Endothelial cell of umbilical vein (primary cell): ENCODE results near the gene TDRD10. TPM values are rescaled to one million over a fixed set of nuclear protein-coding genes. Genes with fewer than 3 reads are reported as not detected.

Experiments
- BruUV-seq: library from RNA; stranded (reverse); fragments of 400-500 nt; replicated peaks from 2 replicates; lab custom pipeline; 2021; lab: Mats Ljungman, UMichigan
- CTCF ChIA-PET: fragments of 300-600, 350-600 bp; sonication (Branson Sonifier 250); formaldehyde crosslinking; loops from one replicate; lab custom pipeline; 2021; ENCODE audit warnings: antibody characterized with exemption, inconsistent platforms; lab: Charles Lee
- POLR2A ChIA-PET: fragments of 300-600, 350-600 bp; sonication (Branson Sonifier 250); formaldehyde crosslinking; loops from one replicate; lab custom pipeline; 2021; ENCODE audit warnings: antibody characterized with exemption, inconsistent platforms; lab: Charles Lee
- DNase-seq: peaks from one replicate; pipeline ENCODE4 v3.0.0-alpha.2; 2011; ENCODE audit warnings: low read depth, low spot score
- FAIRE-seq: peaks from 2 replicates; lab custom pipeline; 2011; peaks lifted over from hg19 to GRCh38; lab: Jason Lieb, UNC
- H2AFZ ChIP-seq: 2 replicates; pipeline ENCODE4 v1.6.0; 2012; ENCODE audit warnings: low read depth, low read length, control low read depth, inconsistent platforms
- H3K27ac ChIP-seq: 2 replicates; pipeline ENCODE4 v1.5.1; 2011; ENCODE audit warnings: low read depth, mild to moderate bottlenecking, control low read depth, low read length, moderate library complexity; ENCODE audit not compliant: insufficient read depth
- H3K27me3 ChIP-seq, 2 experiments: 2 replicates each; pipeline versions ENCODE4 v1.6.0 to v1.6.1; 2011; ENCODE audit warnings: low read length in 2 of 2, mixed read lengths in 1 of 2; ENCODE audit not compliant: control insufficient read depth in 2 of 2, insufficient read depth in 2 of 2
- H3K36me3 ChIP-seq, 2 experiments: 2 replicates in 1 of 2; 3 replicates in 1 of 2; pipeline ENCODE4 v1.5.1; 2011; ENCODE audit warnings: low read length in 2 of 2, mild to moderate bottlenecking in 1 of 2, moderate library complexity in 1 of 2; ENCODE audit not compliant: control insufficient read depth in 2 of 2, insufficient read depth in 2 of 2; ENCODE audit errors: extremely low read depth in 1 of 2
- H3K4me1 ChIP-seq: 3 replicates; pipeline ENCODE4 v1.5.1; 2011; ENCODE audit warnings: mild to moderate bottlenecking, low read length; ENCODE audit not compliant: control insufficient read depth, insufficient read depth; ENCODE audit errors: extremely low read depth
- H3K4me2 ChIP-seq: 2 replicates; pipeline ENCODE4 v1.6.1; 2011; ENCODE audit warnings: low read length, control low read depth, mixed read lengths; ENCODE audit not compliant: insufficient read depth
- H3K4me3 ChIP-seq, 3 experiments: fragments of 200-600 bp in 1 of 3; sonication (generic), shearing (Covaris generic) in 1 of 3; replicated peaks in 1 of 3; 2 replicates each; pipeline ENCODE4 v1.5.1; 2011 to 2016; ENCODE audit warnings: control low read depth in 3 of 3, low read length in 3 of 3, mild to moderate bottlenecking in 2 of 3, inconsistent platforms in 1 of 3, low read depth in 1 of 3, moderate library complexity in 1 of 3; ENCODE audit not compliant: insufficient read depth in 1 of 3
- H3K79me2 ChIP-seq: 2 replicates; pipeline ENCODE4 v1.6.0; 2012; ENCODE audit warnings: low read length, inconsistent platforms; ENCODE audit not compliant: control insufficient read depth, insufficient read depth
- H3K9ac ChIP-seq: replicated peaks from 2 replicates; pipeline ENCODE3; 2011; ENCODE audit warnings: low read length, control low read depth; ENCODE audit not compliant: insufficient read depth; ENCODE audit errors: extremely low read depth
- H3K9me1 ChIP-seq: replicated peaks from 3 replicates; pipeline ENCODE4 v1.6.0; 2011; ENCODE audit warnings: mild to moderate bottlenecking, low read length; ENCODE audit not compliant: control insufficient read depth, insufficient read depth; ENCODE audit errors: extremely low read depth
- H3K9me3 ChIP-seq: replicated peaks from 2 replicates; pipeline ENCODE4 v1.5.1; 2012; ENCODE audit warnings: low read length, inconsistent platforms; ENCODE audit not compliant: control insufficient read depth, insufficient read depth
- H4K20me1 ChIP-seq: replicated peaks from 2 replicates; pipeline ENCODE3; 2011; ENCODE audit warnings: mild to moderate bottlenecking, low read length; ENCODE audit not compliant: control insufficient read depth, insufficient read depth; ENCODE audit errors: extremely low read depth
- CTCF ChIP-seq, 2 donors: IDR thresholded peaks; 1 replicate in 1 of 2; 2 replicates in 1 of 2; pipeline ENCODE4 v1.5.1; 2011; ENCODE audit warnings: low read length in 2 of 2, mild to moderate bottlenecking in 2 of 2, moderate library complexity in 2 of 2, control low read depth in 1 of 2, inconsistent platforms in 1 of 2, low read depth in 1 of 2; ENCODE audit not compliant: insufficient read depth in 1 of 2; ENCODE audit errors: extremely low read depth in 1 of 2
- EZH2 ChIP-seq: IDR thresholded peaks from 2 replicates; pipeline ENCODE4 v1.6.1; 2012; ENCODE audit warnings: borderline replicate concordance, low read depth, mild to moderate bottlenecking, moderate library complexity, low read length, inconsistent platforms; ENCODE audit not compliant: severe bottlenecking
- FOS ChIP-seq: IDR thresholded peaks from 2 replicates; pipeline ENCODE4 v1.6.1; 2011; ENCODE audit warnings: mild to moderate bottlenecking, low read length, moderate library complexity, borderline replicate concordance; ENCODE audit not compliant: insufficient read depth
- GATA2 ChIP-seq: IDR thresholded peaks from 2 replicates; pipeline ENCODE4 v1.7.0; 2011; ENCODE audit warnings: low read depth, mild to moderate bottlenecking, moderate library complexity, mixed read lengths, low read length; ENCODE audit not compliant: insufficient read length, insufficient read depth
- JUN ChIP-seq: IDR thresholded peaks from 2 replicates; pipeline ENCODE4 v1.6.1; 2011; ENCODE audit warnings: borderline replicate concordance, low read depth; ENCODE audit not compliant: insufficient read length, insufficient read depth
- MAX ChIP-seq: IDR thresholded peaks from 2 replicates; pipeline ENCODE4 v1.6.1; 2011; ENCODE audit not compliant: insufficient read depth, insufficient read length
- MYC ChIP-seq: IDR thresholded peaks from one replicate; pipeline ENCODE4 v1.6.1; 2011; ENCODE audit warnings: mild to moderate bottlenecking, low read depth, low read length
- POLR2A ChIP-seq: IDR thresholded peaks from 2 replicates; pipeline ENCODE4 v1.6.1; 2012; ENCODE audit warnings: low read depth, mild to moderate bottlenecking, control low read depth, low read length
- POLR2AphosphoS5 ChIP-seq: IDR thresholded peaks from 2 replicates; pipeline ENCODE4 v1.6.1; 2012; ENCODE audit warnings: low read depth, mild to moderate bottlenecking, control low read depth, low read length, moderate library complexity; ENCODE audit not compliant: insufficient read depth
- dilution Hi-C: fragments of 300-500 bp; cut with MboI; formaldehyde crosslinking; loops from one replicate; pipeline ENCODE4 v1.15.0; 2019; ENCODE audit warnings: low sequenced_read_pairs; ENCODE audit not compliant: extremely low pct_ligation_motif_present
- intact Hi-C: fragments of 100-400 bp; cut with micrococcal nuclease; formaldehyde crosslinking; loops from one replicate; pipeline ENCODE4 v1.10.0; 2022
- polyA plus RNA-seq, 4 experiments: library from polyadenylated mRNA; depleted of rRNA in 3 of 4; stranded (reverse) in 3 of 4; unstranded in 1 of 4; fragments of >200 nt; gene quantifications; 2 replicates each; pipeline versions ENCODE4 v1.2.1 to v1.2.3, GENCODE V29; 2011 to 2012; ENCODE audit warnings: missing spikeins in 1 of 4
- total RNA-seq: library from RNA; stranded (reverse); gene quantifications from 2 replicates; pipeline ENCODE4 v1.2.3, GENCODE V29; 2021

TDRD10 gene
- total and polyA plus RNA-seq, 2 donors (not counting 3 experiments of a cell fraction or from before 2014, with no cell fraction given), result 6.1 to 9.1 TPM

GRCh38 chr1:154469844-154470560 is 32.0 kb upstream of the TDRD10 start:
- no peak overlapping the region for H3K4me3 ChIP-seq
- ChIA-PET CTCF (interaction anchor here (0.9 to 1.3 kb wide), 2 partner anchors 10 to 23 kb away, joined by 3 to 4 read pairs; no protein-coding TSS in a partner anchor), POLR2A (no interaction called here)
- no peak overlapping the region for H3K9ac ChIP-seq
- H2AFZ ChIP-seq, result no peak overlapping the region
- DNase-seq (no peak), FAIRE-seq (no peak)
- no peak for TF ChIP-seq CTCF (IDR thresholded peaks at IDR 0.05; ENCODE audit: extremely low read depth in 1 of 2, insufficient read depth in 1 of 2, low read depth in 1 of 2, low read length in 2 of 2)
- H4K20me1 ChIP-seq, result no peaks in the 10 kb centered on the region
- no peaks in the 10 kb centered on the region for H3K79me2 ChIP-seq
- H3K9me3 ChIP-seq, result no peaks in the 10 kb centered on the region
- no peak overlapping the region for H3K4me2 ChIP-seq
- no TSS peak for BruUV-seq
- no peaks in the 10 kb centered on the region for H3K9me1 ChIP-seq
- intact Hi-C loops (loop anchor here (10.0 kb wide), 1 partner anchor 275 kb away; the partner anchor contains the start of gene TPM3), dilution Hi-C loops (no loop called here)
- H3K27ac ChIP-seq, result no peak overlapping the region
- H3K4me1 ChIP-seq, result no peaks in the 10 kb centered on the region
- H3K27me3 ChIP-seq, result no peaks in the 10 kb centered on the region
- peaks cover 0 to 2% of the 10 kb centered on the region in 2 experiments for H3K36me3 ChIP-seq

- no peaks in the 10 kb centered on the region for H3K9me3 ChIP-seq
- H3K36me3 ChIP-seq, result peaks cover 0 to 4% of the 10 kb centered on the region in 2 experiments
- CTCF ChIA-PET, result no interaction called here
- no peaks in the 10 kb centered on the region for H3K27me3 ChIP-seq
- dilution Hi-C loops (no loop called here), intact Hi-C loops (loop anchor here (10.0 kb wide), 1 partner anchor 277 kb away; the partner anchor contains the start of gene TPM3)
- no peak for TF ChIP-seq MAX
- no peak for TF ChIP-seq GATA2
- TF ChIP-seq MYC, result no peak
- no peak for TF ChIP-seq POLR2AphosphoS5
- TF ChIP-seq CTCF (IDR thresholded peaks at IDR 0.05; ENCODE audit: extremely low read depth in 1 of 2, insufficient read depth in 1 of 2, low read depth in 1 of 2, low read length in 2 of 2), result no peak
- TF ChIP-seq EZH2, result no peak
- TF ChIP-seq FOS, result no peak
- TF ChIP-seq JUN, result no peak
- TF ChIP-seq POLR2A, result no peak
- H3K27ac ChIP-seq, result no peak overlapping the region
- DNase-seq (no peak), FAIRE-seq (no peak)
- no TSS peak for BruUV-seq
- no peaks in the 10 kb centered on the region for H4K20me1 ChIP-seq
- H2AFZ ChIP-seq, result no peak overlapping the region
- no peak overlapping the region for H3K9ac ChIP-seq
- no peak overlapping the region for H3K4me3 ChIP-seq
- POLR2A ChIA-PET, result no interaction called here
- H3K4me1 ChIP-seq, result no peaks in the 10 kb centered on the region
- no peak overlapping the region for H3K4me2 ChIP-seq
- no peaks in the 10 kb centered on the region for H3K9me1 ChIP-seq
- no peaks in the 10 kb centered on the region for H3K79me2 ChIP-seq
Measured at GRCh38 chr1:154471304-154471703, 30.7 kb upstream of the TDRD10 start.
